ENCODE data around the gene RLN3. TPM values are rescaled to one million over a fixed set of nuclear protein-coding genes. Genes with fewer than 3 reads are reported as not detected.
A peak's percentile ranks its signal among the peaks of the same experiment; 100 is the strongest.

The RLN3 gene
- total and polyA plus RNA-seq, 10 donors, result 0.35 TPM; not detected in 9

DNA sequence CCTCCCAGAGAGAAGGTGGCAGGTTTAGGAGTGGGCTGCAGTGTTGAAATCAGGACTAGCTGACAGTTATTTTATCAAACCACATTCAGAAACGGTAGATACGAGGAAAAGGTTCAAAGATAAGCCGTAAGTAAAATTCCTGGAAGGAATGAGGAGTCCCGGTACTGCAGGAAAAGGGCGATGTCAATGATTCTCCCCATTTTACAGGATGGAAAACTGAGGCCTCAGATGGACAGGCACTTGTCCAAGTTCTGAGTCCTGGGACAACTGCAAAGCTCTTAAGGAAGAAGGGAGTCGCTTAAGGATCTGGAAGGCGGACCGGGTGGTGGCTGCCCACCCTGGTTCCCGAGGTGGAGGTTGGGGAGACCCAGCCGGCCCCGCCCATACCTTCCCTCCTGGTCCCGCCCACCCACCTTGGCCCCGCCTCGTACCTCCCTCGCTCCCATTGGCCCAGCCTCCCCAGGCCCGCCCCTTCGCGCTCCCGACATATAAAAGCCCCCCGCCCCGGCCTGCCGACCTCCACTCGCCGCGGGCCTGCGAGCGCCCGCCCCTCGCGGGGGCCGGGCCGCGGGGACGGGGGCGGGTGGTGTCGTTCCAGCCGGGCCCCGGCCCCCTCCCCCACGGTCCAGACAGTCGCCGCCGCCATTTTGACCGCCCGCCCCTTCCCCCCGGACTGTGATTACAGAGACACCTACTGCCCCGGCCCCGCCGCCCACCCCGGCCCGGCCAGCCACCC lies 22.4 kb upstream of the RLN3 start:
- Histone ChIP-seq H3K27ac (peak overlapping the region; percentile 85 to 99 (median 98)), H3K36me3 (peaks cover 0 to 4% (median 0%) of the 10 kb centered on the region in 6 donors), H3K4me3 (peak overlapping the region; percentile 71 to 98 (median 87)), H3K9me3 (no peaks in the 10 kb centered on the region), H3K27me3 (replicated peaks in 1 of 7) (no peaks in the 10 kb centered on the region), H3K4me1 (peaks cover 35 to 58% (median 55%) of the 10 kb centered on the region in 6 donors)
- WGBS, 5 donors, result 2 to 7% (median 4%) methylated on average over 26 to 49 of the region's 50 CpGs
- TF ChIP-seq, protein P1, sequence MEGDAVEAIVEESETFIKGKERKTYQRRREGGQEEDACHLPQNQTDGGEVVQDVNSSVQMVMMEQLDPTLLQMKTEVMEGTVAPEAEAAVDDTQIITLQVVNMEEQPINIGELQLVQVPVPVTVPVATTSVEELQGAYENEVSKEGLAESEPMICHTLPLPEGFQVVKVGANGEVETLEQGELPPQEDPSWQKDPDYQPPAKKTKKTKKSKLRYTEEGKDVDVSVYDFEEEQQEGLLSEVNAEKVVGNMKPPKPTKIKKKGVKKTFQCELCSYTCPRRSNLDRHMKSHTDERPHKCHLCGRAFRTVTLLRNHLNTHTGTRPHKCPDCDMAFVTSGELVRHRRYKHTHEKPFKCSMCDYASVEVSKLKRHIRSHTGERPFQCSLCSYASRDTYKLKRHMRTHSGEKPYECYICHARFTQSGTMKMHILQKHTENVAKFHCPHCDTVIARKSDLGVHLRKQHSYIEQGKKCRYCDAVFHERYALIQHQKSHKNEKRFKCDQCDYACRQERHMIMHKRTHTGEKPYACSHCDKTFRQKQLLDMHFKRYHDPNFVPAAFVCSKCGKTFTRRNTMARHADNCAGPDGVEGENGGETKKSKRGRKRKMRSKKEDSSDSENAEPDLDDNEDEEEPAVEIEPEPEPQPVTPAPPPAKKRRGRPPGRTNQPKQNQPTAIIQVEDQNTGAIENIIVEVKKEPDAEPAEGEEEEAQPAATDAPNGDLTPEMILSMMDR (IDR thresholded peaks at IDR 0.05 in 8 of 11, conservative IDR thresholded peaks at IDR 0.05 in 3 of 11), result no peak
- TF ChIP-seq POLR2A (IDR thresholded peaks at IDR 0.05) (peak in 1 of 3 donors; percentile 69), POLR2AphosphoS5 (IDR thresholded peaks at IDR 0.05) (peak; percentile 59 to 79 (median 67))
- DNase-seq, result peak; percentile 97
- intact Hi-C loops (cut with DNase I; ENCODE audit: low total_unique reads), result no loop called here

DNA sequence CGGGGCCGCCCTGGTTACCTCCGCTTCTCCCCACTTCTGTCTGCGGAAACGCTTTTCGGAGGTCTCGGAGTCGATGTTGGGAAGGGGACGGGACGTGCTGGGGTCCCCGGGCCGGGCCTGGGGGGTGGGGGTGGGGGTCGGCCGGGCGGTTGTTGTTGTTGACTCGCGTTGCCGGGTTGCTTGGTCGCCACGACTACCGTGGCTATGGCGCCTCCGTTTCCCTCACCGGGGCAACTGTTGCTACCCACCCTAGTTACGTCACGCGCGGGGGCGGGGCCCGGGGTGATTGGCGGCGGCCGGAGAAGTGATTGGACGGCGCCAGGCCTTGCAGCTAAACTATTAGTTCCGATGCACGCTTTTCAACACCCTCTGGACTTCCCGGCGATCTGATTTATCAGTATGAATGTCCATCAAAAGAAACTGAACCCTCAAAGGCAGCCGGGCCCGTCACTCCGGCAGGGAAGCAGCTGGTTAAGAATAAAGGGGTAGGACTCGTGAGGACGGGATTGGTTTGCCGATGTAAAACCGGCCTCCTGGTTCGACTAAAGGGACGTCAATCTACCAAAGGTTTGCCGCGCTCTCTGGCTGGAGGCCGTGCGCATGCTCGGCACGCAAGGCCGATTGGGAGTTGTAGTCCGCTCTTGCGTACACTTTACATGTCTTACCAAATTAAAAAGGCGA lies 21.7 kb upstream of the RLN3 start, which contains the start of gene RFX1:
RFX1 (minus strand) TSS at position 236 of the 681 bp plus-strand sequence. CDS start 12,477 bp downstream, outside the sequence.
- TF ChIP-seq, protein P1 (IDR thresholded peaks at IDR 0.05 in 8 of 11, conservative IDR thresholded peaks at IDR 0.05 in 3 of 11), result peak in 1 of 11 experiments; percentile 35
- peak in 1 of 3 donors; percentile 59 for TF ChIP-seq POLR2AphosphoS5 (IDR thresholded peaks at IDR 0.05)
- TF ChIP-seq POLR2A (IDR thresholded peaks at IDR 0.05), result peak in 1 of 3 donors; percentile 55
- peak within 1 kb of the TSS; percentile 89 to 99 (median 98) for H3K27ac ChIP-seq
- peaks cover 31 to 51% (median 48%) of the 10 kb centered on the region in 6 donors for H3K4me1 ChIP-seq
- peak within 1 kb of the TSS; percentile 71 to 98 (median 87) for H3K4me3 ChIP-seq
- intact Hi-C loops (cut with DNase I; ENCODE audit: low total_unique reads), result no loop called here
- H3K27me3 ChIP-seq (replicated peaks in 1 of 7), result no peaks in the 10 kb centered on the region
- H3K36me3 ChIP-seq, result no peaks in the 10 kb centered on the region
- 0 to 1% (median 0%) methylated on average over 14 to 58 of the region's 58 CpGs for WGBS, 5 donors
- DNase-seq, result peak; percentile 99
- H3K9me3 ChIP-seq, result no peaks in the 10 kb centered on the region

DNA sequence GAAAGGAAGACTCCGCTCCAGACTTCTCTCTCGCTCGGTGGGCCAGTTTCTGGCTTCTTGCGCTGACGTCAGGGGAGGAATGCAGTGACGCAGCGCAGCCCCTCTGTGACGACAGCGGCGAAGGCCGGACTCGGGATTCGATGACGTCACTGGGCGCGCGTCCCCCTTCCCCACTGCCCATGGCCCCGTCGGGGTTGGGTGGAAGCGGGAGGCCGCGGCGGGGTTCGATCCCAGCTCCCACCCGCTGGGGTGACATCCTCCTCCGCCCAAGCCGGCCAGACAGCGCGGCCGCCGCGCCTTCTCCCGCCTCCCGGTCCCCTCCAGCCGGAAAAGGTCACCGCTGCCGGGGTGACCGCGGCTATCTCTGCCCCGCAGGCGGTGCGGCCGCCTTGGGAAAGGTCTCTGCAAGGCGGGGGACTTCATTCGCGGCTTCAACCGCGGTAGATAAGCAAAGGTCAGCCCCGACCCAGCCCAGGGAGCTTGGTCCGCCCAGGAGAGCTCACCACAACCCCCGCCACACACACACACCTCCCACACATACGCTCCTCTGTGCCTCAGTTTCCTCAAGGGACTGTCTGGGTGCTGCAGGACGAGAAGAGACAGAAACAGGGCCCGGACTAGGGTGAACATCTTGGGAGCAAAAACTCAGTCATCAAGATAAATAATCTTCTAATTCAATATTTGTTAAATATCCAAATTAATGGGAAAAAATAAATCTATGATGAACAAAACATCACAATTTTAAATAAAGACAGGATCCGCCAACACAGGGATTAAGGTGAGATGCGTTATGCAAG lies 21.0 kb upstream of the RLN3 start:
- WGBS, 5 donors, result 4 to 10% (median 5%) methylated on average over 25 to 56 of the region's 56 CpGs
- intact Hi-C loops (cut with DNase I; ENCODE audit: low total_unique reads), result no loop called here
- H3K4me1 ChIP-seq, result peaks cover 27 to 43% (median 41%) of the 10 kb centered on the region in 6 donors
- DNase-seq, result peak; percentile 96
- no peaks in the 10 kb centered on the region for H3K27me3 ChIP-seq (replicated peaks in 1 of 7)
- H3K4me3 ChIP-seq, result peak overlapping the region; percentile 37 to 98 (median 87)
- H3K9me3 ChIP-seq, result no peaks in the 10 kb centered on the region
- H3K27ac ChIP-seq, result peak overlapping the region; percentile 89 to 99 (median 98)
- TF ChIP-seq, protein P1 (IDR thresholded peaks at IDR 0.05 in 8 of 11, conservative IDR thresholded peaks at IDR 0.05 in 3 of 11), result no peak
- TF ChIP-seq POLR2A (IDR thresholded peaks at IDR 0.05) (peak in 1 of 3 donors; percentile 51), POLR2AphosphoS5 (IDR thresholded peaks at IDR 0.05) (peak; percentile 84 to 90 (median 86))
- no peaks in the 10 kb centered on the region for H3K36me3 ChIP-seq
